ENCODE data around the gene CEP250.

CEP250 gene

GRCh38 chr20:35563834-35564233 is 108.4 kb downstream of the CEP250 start:
- DNase-seq: no peak

- DNase-seq: no peak
Observed at GRCh38 chr20:35564905-35565304, 109.5 kb downstream of the CEP250 start.

- no peak for DNase-seq
Observed at GRCh38 chr20:35568645-35569044, 113.2 kb downstream of the CEP250 start.
